ENCODE results near the gene LAMTOR1.

LAMTOR1 gene

GRCh38 chr11:72075109-72075508, 28.0 kb downstream of the LAMTOR1 start:
- TF ChIP-seq, protein P1, sequence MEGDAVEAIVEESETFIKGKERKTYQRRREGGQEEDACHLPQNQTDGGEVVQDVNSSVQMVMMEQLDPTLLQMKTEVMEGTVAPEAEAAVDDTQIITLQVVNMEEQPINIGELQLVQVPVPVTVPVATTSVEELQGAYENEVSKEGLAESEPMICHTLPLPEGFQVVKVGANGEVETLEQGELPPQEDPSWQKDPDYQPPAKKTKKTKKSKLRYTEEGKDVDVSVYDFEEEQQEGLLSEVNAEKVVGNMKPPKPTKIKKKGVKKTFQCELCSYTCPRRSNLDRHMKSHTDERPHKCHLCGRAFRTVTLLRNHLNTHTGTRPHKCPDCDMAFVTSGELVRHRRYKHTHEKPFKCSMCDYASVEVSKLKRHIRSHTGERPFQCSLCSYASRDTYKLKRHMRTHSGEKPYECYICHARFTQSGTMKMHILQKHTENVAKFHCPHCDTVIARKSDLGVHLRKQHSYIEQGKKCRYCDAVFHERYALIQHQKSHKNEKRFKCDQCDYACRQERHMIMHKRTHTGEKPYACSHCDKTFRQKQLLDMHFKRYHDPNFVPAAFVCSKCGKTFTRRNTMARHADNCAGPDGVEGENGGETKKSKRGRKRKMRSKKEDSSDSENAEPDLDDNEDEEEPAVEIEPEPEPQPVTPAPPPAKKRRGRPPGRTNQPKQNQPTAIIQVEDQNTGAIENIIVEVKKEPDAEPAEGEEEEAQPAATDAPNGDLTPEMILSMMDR (IDR thresholded peaks at IDR 0.05; ENCODE audit: insufficient read depth, low read depth, low read length, missing control alignments), result no peak
- H3K4me3 ChIP-seq (ENCODE audit: low read depth, low read length), result no peak overlapping the region
- peak; percentile 22 for DNase-seq (ENCODE audit: low read depth)

DNA sequence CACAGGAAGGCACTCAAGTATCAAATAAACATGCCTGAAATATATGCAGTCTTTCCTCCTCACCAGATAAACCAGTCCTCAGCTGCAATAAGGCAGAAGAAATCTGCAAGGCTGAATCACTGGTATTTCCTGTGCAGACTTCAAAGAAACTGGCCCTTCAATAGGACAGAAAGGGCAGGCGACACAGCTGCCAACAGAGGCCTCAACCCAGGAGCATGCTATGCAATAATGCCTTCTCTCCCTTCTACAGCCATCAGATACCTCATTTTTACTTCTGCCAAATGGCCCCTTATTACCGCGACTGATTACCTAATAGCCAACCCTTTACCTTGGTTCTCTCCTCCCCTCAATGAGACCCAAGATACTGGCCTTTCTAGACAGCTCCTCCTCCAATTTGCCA, 30.7 kb downstream of the LAMTOR1 start:
- TF ChIP-seq, protein P1 (IDR thresholded peaks at IDR 0.05; ENCODE audit: insufficient read depth, low read depth, low read length, missing control alignments), result no peak
- no peak for DNase-seq (ENCODE audit: low read depth)
- no peak overlapping the region for H3K4me3 ChIP-seq (ENCODE audit: low read depth, low read length)

- H3K4me3 ChIP-seq (ENCODE audit: low read depth, low read length), result no peak overlapping the region; the same call in 1 of the 2 replicates
- TF ChIP-seq, protein P1 (IDR thresholded peaks at IDR 0.05; ENCODE audit: insufficient read depth, low read depth, low read length, missing control alignments), result no peak
- DNase-seq (ENCODE audit: low read depth), result no peak
These were observed 32.6 kb downstream of the LAMTOR1 start for GRCh38 chr11:72070491-72070890.

GRCh38 chr11:72069787-72070251, 33.3 kb downstream of the LAMTOR1 start:
- H3K4me3 ChIP-seq (ENCODE audit: low read depth, low read length), result peak overlapping the region; percentile 46
- TF ChIP-seq, protein P1 (IDR thresholded peaks at IDR 0.05; ENCODE audit: insufficient read depth, low read depth, low read length, missing control alignments), result no peak
- DNase-seq (ENCODE audit: low read depth), result peak; percentile 79

DNA sequence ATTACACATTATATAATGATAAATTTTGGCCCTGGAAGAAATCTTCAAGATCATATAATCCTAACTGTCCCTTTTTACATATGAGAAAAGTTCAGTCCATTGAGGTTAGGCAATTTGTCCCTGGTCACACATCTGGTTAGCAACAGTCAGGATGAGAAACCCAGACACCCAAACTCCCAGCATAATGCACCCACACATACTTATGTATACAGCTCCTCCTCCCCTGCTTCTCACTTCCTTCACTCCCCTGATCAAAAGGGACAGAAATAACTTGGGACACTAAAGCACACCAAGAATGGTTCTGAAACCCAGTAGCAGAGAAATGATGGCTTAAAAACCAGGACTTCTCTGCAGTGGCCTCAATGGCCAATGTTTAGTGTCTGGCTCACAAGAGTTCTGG, 33.9 kb downstream of the LAMTOR1 start:
- DNase-seq (ENCODE audit: low read depth), result peak; percentile 36
- TF ChIP-seq, protein P1 (IDR thresholded peaks at IDR 0.05; ENCODE audit: insufficient read depth, low read depth, low read length, missing control alignments), result no peak
- H3K4me3 ChIP-seq (ENCODE audit: low read depth, low read length), result peak overlapping the region; percentile 46

- DNase-seq (ENCODE audit: low read depth), result no peak
- TF ChIP-seq, protein P1 (IDR thresholded peaks at IDR 0.05; ENCODE audit: insufficient read depth, low read depth, low read length, missing control alignments), result no peak
- no peak overlapping the region for H3K4me3 ChIP-seq (ENCODE audit: low read depth, low read length)
These were observed 35.4 kb downstream of the LAMTOR1 start for GRCh38 chr11:72067676-72068075.

DNA sequence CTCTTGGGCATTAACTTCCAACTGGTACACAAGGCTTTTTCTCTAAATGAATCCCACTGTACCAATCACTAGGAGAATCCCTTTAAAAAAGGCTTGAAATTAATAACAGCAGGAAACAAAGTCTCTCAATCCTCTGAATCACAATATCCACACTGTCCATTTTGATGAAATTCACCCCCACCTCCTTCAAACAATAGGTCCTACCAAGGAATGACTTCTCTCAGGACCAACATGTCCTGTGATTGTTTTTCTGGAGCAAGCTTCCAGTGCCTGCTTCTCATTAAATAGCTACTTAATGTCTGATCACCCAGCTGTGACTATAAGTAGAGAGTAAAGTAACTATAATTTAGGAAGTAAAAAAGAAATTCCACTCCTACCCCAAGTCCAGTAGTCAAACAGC, 35.8 kb downstream of the LAMTOR1 start:
- DNase-seq (ENCODE audit: low read depth), result no peak
- no peak overlapping the region for H3K4me3 ChIP-seq (ENCODE audit: low read depth, low read length)
- TF ChIP-seq, protein P1 (IDR thresholded peaks at IDR 0.05; ENCODE audit: insufficient read depth, low read depth, low read length, missing control alignments), result no peak

Measured in GM12865 (cell line).